ENCODE results near the gene ATP12A. TPM values are rescaled to one million over a fixed set of nuclear protein-coding genes. Genes with fewer than 3 reads are reported as not detected.

Gene ATP12A
- total RNA-seq, 4 donors from 2014 or later: not detected

DNA sequence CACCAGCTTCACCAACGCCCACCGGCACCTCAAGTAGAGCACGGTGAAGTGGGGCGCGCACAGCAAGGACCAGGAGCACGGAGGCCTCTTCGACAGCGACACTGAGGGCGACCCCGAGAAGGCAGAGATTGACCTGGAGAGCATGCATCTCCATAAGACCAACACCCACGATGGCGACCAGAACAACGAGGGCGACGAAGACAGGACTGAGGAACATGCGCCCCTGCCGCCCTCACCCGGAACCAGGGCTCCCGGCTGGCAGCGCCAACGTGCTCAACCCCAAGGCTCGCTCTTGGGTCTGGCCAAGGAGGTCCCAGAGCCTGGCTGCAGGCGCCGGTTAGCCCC lies 65.3 kb downstream of the ATP12A start:
- TF ChIP-seq POLR2A (IDR thresholded peaks at IDR 0.05): no peak
- TF ChIP-seq, protein P1, sequence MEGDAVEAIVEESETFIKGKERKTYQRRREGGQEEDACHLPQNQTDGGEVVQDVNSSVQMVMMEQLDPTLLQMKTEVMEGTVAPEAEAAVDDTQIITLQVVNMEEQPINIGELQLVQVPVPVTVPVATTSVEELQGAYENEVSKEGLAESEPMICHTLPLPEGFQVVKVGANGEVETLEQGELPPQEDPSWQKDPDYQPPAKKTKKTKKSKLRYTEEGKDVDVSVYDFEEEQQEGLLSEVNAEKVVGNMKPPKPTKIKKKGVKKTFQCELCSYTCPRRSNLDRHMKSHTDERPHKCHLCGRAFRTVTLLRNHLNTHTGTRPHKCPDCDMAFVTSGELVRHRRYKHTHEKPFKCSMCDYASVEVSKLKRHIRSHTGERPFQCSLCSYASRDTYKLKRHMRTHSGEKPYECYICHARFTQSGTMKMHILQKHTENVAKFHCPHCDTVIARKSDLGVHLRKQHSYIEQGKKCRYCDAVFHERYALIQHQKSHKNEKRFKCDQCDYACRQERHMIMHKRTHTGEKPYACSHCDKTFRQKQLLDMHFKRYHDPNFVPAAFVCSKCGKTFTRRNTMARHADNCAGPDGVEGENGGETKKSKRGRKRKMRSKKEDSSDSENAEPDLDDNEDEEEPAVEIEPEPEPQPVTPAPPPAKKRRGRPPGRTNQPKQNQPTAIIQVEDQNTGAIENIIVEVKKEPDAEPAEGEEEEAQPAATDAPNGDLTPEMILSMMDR (IDR thresholded peaks at IDR 0.05): no peak
- Histone ChIP-seq H3K4me1 (no peaks in the 10 kb centered on the region), H3K9me3 (no peaks in the 10 kb centered on the region), H3K27me3 (no peaks in the 10 kb centered on the region), H3K4me3 (no peak overlapping the region), H3K36me3 (no peaks in the 10 kb centered on the region), H3K27ac (no peak overlapping the region)
- no peak for DNase-seq
- intact Hi-C loops (cut with DNase I; ENCODE audit: low total_unique reads): no loop called here

DNA sequence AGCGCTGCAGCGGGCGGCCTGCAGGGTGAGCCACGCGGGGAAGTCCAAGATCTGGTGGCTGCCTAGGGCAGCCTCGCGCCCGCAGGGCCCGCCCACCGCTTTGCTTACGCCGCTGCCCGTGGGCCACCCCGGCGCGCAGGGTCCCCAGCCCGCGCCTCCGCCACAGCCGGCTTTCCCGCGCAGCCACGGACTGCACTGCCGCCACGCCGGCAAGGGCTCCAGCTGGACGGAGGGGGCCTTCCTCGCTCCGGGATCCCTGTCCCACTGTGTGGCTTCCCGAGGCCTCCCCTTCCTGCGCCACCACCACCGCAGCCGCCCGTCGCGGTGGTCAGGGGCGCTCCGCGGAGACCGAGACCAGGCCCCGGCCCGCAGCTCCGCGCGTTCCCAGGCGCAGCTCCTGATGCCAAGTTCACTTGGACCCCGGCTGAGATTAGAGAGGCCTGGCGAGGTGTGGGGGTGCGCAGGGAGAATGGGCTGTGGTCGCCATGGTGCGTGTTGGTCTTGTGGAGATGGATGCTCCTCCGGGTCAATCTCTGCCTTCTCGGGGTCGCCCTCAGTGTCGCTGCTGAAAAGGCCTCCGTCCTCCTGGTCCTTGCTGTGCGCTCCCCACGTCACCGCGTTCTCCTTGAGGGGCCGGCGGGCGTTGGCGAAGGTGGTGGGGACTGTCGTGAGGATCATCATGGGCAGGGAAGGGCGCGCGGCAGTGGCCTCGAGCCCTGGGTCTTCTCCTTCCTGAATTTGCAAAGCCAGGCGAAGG lies 65.8 kb downstream of the ATP12A start:
- no peak for DNase-seq
- Histone ChIP-seq H3K4me1 (no peaks in the 10 kb centered on the region), H3K36me3 (no peaks in the 10 kb centered on the region), H3K27ac (no peak overlapping the region), H3K9me3 (no peaks in the 10 kb centered on the region), H3K4me3 (no peak overlapping the region), H3K27me3 (no peaks in the 10 kb centered on the region)
- TF ChIP-seq POLR2A (IDR thresholded peaks at IDR 0.05): no peak
- intact Hi-C loops (cut with DNase I; ENCODE audit: low total_unique reads): no loop called here

DNA sequence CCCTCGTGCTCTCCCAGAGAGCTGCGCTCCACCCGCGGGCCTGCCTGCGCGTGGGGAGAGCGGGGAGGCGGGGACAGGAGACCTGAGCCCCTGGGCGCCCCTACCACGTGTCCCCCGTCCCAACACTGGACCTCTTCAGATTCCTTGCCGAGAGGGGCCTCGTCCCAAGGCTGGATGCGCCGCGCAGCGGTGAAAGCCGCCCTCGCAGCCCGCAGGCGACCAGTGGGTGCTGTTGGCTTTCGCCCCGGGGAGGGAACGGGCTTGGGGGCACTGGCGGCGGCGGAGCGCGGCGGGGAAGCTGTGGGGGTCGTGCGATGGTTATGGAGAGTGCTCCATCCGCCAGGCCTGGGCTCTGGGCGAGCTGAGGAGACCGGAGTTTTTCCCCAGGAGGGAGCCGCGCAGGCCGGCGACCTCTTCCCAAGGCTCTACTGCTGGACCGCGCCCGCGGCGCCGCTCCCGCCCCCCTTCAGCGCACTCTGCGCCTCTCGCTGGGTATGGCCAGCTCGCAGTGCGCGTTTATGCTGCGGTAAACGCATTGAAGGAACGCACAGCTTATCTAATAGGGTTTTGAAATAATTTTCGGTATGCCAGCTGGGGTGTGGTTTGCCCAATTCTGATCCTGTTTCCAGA lies 66.5 kb downstream of the ATP12A start:
- Histone ChIP-seq H3K9me3 (no peaks in the 10 kb centered on the region), H3K27me3 (no peaks in the 10 kb centered on the region), H3K27ac (no peak overlapping the region), H3K4me3 (no peak overlapping the region), H3K36me3 (no peaks in the 10 kb centered on the region), H3K4me1 (no peaks in the 10 kb centered on the region)
- TF ChIP-seq, protein P1 (IDR thresholded peaks at IDR 0.05): no peak
- no peak for TF ChIP-seq POLR2A (IDR thresholded peaks at IDR 0.05)
- intact Hi-C loops (cut with DNase I; ENCODE audit: low total_unique reads): no loop called here
- no peak for DNase-seq

DNA sequence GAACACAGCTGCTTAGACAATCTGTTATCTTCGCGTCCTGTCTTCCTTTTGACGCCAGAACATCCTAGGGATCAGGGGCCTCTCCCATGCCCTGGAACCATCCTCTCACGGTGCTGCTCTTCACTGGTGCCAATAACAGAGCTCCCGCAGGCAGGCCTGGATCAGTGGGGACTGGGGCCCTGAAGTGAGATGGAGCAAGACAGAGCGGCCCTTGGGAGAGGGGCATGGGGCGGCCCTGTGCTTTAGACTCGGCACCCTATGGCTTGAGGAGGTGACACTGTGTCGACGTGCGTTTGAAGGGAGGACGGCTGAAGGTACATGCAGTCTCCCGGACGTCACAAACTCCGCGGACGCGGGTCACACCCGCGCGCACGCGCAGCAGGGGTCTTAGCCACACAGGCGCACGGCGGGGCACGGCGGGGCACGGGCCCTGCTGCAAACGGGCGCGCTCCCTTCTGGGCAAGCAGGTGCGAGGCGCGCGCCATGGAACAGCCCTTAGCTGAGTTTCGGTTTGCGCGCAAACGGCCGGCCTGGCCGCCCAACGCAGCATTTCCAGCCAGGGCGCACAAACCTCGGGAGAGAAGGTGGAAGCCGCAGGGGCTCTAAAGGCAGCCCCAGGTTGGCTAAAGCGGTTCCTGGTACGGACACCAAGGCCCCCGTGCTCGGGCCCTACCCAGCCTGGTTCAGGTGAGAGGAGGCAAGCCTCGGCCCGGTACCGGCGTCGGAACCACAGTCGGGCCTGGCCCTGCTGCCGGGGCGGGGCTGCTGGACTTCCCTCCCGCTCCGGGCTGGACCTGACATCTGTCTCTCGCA lies 67.2 kb downstream of the ATP12A start:
- no peak for DNase-seq
- no peaks in the 10 kb centered on the region for H3K36me3 ChIP-seq
- H3K27me3 ChIP-seq: no peaks in the 10 kb centered on the region
- H3K4me3 ChIP-seq: no peak overlapping the region
- intact Hi-C loops (cut with DNase I; ENCODE audit: low total_unique reads): no loop called here
- no peak overlapping the region for H3K27ac ChIP-seq
- H3K9me3 ChIP-seq: no peaks in the 10 kb centered on the region
- TF ChIP-seq POLR2A (IDR thresholded peaks at IDR 0.05): no peak
- TF ChIP-seq, protein P1 (IDR thresholded peaks at IDR 0.05): no peak
- no peaks in the 10 kb centered on the region for H3K4me1 ChIP-seq

DNA sequence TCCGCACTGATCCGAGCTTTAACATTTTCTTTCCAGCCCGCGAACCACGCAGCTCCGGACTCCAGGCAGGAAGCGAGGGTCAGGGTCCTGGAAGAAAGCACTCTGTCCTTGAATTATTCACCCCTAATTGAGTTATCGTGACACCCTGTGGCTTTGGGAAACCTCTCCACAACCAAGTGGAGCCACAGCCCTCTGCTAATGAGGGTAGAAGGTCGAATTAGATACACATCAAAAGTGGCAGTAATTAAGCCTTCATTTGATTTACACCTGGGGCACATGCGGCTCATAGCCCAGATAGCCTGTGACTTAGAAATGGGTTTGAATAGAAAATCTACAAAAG lies 67.8 kb downstream of the ATP12A start:
- no peak for TF ChIP-seq POLR2A (IDR thresholded peaks at IDR 0.05)
- TF ChIP-seq, protein P1 (IDR thresholded peaks at IDR 0.05): no peak
- H3K27me3 ChIP-seq: no peaks in the 10 kb centered on the region
- H3K4me3 ChIP-seq: no peak overlapping the region
- H3K9me3 ChIP-seq: no peaks in the 10 kb centered on the region
- no peaks in the 10 kb centered on the region for H3K4me1 ChIP-seq
- DNase-seq: no peak
- intact Hi-C loops (cut with DNase I; ENCODE audit: low total_unique reads): no loop called here
- H3K27ac ChIP-seq: no peak overlapping the region
- no peaks in the 10 kb centered on the region for H3K36me3 ChIP-seq
